ENCODE results near the gene ETV1.

The ETV1 gene

DNA sequence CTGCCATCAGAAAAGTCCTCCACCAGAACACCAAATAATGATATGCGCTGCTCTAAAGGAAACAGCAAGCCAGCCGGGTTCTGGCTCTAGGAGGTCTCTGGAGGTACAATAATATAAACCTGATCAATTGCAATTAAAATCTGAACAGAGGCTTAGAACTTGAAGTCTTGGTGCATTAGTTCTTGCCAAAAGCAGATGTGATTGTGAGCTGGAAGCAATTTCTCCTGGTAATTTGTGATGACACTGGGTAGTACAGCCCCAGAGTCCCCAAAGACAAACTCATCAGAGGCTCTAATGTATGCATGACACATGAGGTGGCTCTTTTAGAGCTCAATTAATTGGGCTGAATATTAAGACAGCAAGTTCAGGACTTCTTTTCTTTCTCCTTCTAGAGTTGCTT is 3.3 kb downstream of the ETV1 start:
- no peak for DNase-seq

DNA sequence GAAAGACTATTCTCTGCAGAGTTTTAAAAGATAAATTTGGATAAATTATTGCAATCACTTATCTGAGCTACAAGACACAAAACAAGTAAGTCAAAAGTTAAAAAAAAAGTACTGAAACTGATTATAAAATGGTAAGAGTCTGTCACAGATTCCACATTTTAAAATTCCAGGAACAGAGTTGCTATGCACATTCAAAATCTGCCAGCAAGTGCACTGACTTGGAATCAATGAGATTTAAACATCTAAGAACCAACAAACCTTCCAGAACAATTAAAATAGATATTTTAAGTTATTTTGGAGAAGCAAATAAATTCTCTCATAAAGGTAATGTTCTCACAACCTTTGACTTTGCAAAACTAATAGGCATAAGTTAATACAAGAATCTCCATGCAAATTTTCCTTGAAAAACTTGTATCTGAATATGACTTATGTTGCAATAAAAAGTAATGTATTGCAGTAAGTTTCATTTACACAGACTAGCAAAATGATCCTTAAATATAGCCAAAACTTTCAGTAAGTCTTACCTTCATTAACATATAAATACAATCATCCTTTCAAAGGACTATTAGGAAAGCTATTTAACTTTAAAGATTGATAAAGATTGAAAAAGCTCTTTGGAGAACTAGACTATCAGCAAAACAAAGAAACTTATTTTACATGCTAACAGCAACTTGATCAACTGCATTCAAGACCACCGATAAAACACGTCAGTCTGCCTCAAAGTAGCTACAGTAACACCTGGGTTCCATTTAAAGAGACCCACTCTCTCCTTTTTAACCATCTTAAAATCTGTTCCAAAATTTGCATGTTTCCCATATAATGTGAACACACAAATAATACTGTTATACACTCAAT is 4.4 kb downstream of the ETV1 start:
- no peak for DNase-seq

DNA sequence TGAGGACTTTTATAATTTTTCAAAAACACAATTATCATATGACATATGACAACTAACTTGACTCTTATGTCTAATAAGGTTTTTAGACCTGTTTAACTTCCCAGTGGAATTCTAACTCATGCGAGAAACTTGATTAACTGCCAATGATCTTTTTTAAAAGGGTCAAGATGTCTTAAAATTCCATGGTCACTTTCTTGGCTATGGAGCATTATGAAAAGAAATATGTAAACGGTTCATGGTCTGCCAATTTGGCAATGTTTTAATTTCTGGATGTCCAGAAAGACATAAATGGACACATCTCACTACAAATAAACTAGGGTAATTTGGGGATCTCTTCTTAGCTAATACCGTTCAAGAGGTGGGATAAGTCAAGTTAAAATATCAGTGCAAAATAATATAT is 5.4 kb downstream of the ETV1 start:
- no peak for DNase-seq

DNA sequence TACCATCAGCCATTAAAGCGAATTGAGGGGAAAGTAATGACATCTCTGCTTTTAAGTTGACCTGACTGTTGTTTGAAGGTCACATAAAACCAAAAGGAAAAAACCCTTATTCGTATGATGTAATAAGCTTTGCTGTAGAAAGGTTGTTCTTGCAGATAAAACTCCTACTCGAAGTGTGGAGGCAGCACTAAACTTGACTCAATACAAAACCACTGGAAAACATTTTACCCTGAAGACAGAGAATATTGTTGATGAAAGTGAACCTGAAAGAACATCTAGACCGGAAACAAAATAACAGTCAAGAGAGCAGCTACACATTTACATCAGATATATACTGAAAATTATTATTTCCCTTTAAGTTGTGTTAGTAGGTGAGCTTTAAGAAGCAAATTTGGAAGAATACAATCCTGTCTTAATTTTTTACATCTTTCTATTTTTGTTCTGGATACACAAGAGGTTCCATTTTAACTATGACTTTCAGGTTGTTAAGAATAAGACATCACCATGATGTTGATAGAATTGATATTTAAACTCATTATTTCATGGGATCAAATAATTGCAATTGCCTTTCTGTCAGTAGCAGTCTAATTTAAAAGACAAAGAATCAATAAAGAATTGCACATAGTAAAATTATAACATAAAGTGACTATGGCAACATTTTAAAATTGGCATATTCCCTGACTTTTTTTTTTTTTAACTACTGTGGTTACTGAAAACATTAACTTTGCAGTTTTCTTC is 6.4 kb downstream of the ETV1 start:
- no peak for DNase-seq

DNA sequence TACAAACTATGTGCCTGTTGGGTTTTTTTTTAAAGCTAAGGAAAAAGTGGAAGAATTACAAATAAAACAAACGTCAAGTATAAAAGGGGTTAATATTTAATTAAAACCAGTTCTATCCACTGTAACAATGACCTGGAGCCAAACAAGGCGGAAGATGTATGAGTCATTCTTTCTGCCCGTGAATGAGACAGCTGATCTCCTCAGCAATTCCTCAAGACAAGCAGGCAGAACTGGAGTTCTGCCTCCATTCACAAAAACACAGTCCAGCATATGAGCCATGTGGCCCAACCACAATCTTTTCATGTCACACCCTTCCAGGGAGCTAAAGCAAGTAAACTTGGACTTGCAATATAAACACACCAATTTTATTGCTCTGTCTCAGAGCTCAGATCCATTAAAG is 8.4 kb downstream of the ETV1 start:
- DNase-seq, result no peak

DNA sequence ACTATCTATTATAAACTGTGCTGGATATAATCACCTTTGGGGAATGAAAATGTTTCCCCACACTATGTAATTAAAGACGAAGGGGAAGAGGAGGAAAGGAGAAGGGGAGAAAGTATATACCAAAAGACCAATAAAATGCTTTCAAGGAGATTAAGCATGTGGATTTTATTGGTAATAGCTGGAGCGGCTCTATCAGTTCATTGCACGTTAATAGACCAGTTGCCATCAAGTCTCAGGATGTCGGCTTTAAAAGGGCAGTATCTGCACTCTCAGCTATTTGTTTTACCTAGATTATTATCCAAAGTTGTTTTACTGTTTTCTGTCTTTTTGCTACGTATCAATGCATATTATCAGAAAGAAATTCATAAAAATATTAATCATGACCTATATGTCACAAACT is 9.0 kb downstream of the ETV1 start:
- DNase-seq, result no peak

DNA sequence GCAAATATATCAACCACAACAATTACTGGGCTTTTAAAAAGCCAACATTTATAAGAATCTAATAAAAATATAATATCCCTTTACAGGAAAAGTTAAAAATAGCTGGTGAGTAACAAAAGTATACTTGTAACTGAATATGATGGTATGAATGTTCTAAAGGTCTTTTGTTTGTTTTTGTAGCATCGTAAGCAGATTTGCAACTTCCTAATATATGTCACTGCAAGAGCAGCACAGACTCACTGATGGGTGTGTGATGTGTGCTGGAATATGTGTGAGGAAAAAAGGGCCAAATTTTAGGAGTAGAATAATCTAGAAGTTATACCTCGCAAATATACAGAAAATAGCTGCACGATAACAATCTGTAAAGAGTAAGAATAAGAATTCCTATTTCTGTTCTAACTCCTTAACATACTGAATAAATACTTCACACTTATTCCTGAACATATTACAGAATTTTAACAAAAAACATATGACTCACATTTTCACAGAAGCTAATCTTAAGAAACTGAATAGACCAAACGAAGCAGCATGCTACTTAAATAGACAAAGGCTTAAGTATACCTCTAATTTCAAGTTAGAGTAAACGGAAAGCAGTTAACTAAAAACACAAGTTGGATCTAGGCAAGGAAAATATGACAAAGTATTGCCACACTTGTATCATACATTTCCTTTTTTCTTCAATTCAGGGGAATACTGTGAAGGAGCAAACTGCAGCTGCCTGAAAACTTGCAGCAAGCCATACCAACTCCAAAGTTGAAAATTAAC is 9.6 kb downstream of the ETV1 start:
- no peak for DNase-seq

DNA sequence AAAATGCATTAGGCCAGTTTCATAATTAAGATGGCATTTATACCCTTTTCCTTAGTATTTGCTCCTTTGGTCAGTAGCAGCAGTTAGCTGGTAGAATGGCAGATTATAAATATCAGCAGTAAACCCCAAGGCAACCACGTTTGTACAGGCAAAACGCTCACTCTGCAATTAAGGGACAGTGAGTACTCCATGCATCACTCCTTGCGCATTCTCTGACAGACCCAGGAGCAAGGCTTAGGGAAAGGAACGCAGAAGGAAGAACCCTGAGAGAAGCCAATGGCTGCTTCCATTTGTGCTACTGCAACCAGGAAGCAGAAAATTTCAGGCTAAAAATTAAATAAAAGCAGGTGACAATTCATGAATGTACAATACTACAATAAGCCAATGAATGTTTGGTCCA is 12.9 kb downstream of the ETV1 start:
- DNase-seq, result no peak

DNA sequence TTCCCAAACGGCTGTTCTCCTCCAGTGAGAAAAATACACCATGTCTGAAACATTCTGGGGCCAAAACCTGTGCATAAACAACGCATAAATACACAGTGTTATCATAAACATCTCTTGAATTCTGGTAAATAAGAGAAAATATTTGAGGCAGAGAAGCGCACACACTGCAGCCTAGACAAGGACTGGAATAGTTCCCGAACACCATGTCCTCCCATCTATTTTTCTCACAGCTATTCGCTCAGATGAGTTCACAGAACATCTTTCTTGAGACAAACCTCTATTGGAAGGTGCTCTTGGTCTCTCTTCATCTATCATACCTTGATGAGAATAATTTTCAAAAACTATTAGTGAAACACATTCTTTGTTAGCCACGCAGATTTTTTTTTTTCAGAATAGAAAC is 24.4 kb downstream of the ETV1 start:
- no peak for DNase-seq

DNA sequence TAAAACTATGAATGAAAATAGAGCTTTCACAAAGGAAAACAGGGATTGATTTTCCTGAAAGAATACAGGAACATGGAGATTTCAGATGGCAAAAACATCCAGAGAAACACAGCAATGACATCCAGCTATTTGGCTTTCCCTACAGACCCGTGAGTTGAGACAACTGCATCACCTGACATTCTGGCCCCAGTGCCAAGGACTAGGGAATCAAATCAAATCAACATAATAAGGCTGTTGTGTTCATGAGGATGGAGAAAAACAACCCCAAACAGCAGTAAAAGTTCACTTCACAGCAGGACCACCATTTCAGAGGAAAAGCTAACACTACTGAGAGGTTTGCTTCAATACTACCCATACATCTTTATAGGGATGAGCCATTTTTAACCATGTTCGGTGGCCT is 25.5 kb downstream of the ETV1 start:
- no peak for DNase-seq

DNA sequence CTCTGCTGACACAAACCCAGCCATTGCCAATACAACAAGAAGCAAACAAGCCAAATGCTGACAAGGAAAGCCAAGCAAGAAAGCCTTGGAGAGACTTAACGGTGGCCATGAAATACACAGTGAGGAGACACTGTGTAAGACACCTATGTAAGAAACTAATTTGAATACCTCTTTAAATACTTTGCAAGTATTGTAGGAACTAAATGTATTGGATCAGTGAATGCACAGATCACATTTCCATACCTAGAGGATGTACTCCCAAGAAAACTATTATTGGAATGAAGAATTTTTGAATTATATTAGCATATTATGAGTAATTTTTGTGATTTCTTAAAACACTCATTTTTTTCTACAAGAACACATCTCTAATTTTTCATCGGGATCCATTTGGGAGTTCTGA is 34.0 kb downstream of the ETV1 start:
- DNase-seq, result no peak

DNA sequence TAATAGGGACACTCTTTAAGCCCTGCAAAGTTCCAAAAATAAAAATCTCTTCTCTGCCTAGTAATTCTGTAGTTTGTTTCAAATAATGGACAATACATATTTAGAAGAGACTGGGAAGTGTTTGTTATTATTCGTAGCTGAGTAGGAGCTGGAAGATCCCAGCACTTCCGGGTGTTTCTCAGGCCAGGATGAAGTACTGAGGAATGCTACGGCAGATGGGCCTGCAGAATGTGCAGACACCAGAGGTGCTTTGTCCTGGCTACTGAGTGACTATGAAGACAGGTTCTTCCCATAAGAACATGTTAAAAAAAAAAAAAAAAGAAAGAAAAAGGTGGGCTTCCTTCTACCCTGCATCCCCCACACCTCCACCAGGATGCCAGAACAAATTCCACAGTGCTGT is 36.1 kb downstream of the ETV1 start:
- no peak for DNase-seq

DNA sequence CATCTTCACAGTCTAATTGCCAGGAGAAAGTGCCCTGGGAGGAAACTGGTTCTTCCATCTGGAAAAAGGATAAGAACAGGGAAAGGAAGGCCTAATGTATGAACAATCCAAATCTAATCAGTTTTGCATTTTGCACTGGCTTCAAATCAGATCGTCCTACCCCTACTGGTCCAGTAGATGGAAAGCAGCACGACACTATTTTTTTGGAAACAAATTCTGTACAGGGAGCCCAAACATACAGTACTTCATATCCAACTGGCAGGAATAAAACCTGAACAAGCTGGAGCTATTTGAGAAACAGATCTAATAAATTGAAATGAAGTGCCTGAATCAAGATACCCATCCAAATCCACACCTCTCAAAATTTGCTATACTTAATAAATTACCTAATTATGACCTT is 36.5 kb downstream of the ETV1 start:
- no peak for DNase-seq

DNA sequence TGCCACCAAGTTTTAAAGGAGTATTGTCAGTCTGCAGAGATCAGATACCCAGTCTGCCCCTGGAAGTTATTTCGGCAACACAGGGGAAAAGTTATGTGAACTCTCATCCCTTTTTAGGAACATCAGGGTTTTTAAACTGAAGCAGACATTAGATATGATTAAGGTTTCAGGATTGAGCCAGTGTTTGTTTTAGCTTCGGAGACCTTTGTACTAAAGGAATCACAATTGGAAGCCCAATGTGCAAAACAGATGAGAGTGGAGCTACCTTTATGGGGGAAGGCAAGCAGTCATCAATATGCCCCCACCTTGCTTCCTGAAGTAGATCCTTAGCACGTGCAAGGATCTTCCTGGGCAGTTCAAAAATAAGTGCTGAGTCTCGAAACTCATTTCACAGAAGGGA is 39.5 kb downstream of the ETV1 start:
- DNase-seq, result no peak

DNA sequence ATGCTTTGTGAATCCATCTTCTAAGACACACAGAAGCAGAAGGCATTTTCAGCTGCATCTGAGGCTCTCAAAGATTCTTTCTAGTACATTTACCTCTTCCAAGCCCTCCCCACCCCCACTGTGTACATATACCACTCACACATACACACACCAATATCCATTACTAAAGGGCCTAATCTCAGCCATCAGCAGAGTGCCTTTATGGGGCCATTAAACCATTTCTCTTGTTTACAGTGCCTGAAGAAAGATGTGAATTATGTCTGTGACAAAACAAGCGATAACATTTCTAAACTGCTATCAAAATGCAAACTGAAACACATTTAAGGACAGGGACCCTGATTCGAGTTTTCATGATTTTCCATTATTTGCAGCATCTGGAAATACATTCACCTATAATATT is 40.0 kb downstream of the ETV1 start:
- no peak for DNase-seq

DNA sequence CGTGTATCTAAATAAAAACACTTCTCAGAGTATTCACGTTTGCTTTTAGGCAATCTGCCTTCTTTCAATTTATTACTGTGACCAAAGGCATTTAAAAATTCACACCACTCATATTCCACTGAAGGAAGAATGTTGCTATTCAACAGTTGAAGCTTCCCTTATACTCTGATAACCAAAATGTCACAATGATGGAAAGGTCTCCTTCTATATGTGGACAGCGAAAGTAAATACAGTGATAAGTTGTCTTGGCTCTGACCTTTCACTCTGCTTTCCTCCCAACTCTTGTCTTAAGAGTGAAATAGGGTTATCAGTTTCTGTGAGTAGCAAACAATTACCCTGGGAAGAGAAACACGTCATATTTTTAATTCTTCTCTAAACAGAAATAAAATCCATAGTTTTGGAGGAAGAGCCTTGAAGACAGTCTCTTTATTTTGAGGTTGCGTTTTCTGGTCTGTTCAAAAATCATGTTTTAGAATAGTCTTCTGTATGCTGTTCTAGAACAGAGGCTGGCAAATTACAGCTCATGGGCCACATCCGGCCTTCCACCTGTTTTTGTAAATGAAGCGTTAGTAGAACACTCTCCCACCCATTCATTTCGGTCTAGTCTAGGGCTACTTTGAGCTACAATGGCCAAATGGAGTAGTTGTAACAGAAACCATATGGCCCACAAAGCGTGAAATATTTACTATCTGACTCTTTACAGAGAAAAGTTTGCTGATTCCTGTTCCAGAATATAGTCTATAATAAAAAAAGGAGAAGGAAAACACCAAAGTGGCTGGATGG is 41.3 kb downstream of the ETV1 start:
- DNase-seq, result no peak

DNA sequence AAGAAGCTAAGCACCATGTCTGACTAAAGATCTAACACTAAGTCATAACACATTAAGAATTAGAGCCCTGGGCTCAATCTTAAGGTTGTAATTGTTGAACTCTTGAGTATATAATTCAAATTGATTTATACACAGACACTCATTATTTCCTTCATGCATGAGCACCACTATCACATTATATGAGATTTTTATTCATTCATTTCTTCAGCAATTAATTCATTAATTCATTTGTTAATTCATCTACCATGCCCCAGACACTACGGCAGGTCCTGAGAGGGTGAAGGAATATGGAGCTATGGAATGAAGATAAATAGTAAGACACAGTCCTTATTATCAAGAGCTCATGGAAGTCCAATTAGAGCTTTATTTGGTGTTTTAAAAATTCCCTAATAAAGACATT is 41.9 kb downstream of the ETV1 start:
- no peak for DNase-seq

DNA sequence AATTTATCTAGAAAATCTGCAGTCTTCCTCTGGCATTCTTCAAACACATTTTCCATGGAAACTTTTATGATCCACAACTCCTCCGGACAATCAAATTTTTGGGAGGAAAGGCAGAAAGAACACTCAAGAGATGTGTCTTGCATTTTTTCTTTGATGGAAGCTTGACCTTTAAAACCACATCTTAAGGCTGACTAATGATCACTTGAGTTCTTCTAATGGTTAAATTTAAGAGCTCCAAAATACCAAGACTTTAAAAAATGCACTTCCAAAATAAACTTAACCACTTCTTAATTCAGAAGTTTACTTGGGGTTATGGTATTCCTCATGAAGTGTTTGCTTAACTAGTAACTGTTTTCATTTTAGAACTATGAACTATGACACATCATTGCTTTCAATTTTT is 43.3 kb downstream of the ETV1 start:
- DNase-seq, result no peak

DNA sequence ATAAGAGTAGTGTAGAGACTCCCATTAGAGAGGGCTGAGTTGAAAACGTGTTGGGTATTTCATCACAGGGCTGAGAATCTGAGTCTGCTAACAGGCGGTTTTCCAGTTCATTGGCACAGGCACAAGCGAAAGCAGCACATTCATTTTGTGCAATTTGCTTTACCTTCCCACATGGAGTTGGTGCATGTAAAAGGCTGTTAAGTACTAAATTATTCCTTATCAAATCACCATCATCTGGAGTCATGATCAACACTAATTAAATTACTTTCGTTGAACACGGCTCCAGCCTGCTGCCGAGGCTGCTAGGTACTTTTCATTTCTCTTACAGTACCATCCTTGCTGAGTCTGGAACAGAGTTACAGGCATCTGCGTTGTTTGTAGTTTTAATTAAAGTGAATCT is 43.8 kb downstream of the ETV1 start:
- no peak for DNase-seq

DNA sequence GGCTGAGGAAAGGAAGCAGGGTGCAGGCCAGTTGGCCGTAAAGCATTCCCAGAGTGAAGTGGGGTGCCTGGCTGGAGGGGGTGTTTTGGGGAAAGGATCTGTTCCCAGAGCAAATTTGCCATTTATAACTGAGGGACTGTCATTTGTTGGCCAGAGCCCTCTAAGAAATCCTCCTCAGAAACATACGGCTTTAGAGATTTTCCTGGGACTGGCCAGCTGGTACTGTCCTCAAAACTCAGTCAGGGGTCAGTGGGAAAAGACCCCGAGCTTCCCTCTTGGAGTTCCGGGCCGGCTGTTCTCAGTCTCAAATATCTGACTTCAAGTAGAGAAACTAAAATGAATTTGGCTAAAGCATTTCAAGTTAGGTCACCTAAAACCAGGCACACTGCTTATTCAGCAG is 55.9 kb downstream of the ETV1 start:
- no peak for DNase-seq

DNA sequence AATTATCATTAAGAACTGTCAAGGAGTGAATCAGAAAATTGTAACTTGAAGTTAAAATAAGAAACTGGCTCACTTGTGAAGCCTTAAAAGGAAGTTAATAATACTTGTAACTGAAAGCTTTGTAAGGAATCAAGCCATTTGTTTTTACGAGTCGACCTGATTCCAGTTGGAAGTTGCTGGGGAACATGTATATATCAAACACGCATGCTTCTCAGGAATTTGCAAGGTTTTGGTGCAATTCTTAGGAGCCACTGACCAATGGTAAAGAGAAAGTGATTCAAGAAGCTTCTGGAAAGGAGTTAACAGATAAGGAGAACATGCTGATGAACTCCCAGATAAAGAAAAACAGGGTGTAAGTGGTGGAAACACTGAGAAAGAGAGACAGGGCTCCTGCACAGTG is 56.4 kb downstream of the ETV1 start:
- DNase-seq, result no peak

DNA sequence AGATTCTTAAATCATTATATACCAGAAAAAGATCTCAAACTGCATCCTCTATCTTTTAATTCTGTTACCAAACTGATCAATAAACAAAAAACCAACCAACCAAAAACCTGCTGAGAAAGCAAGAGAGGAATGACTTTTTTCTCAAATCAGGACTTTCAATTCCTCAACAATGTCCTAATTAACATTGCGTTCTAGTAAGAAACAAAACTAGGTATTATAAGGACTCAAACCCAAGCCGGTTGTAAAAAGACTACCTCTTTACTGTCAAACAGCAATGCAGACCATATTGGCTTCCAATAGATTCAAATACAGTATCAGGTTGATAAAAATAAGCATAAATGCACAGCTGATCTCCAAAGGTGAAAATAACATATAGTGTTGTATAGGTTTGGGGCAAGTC is 57.3 kb downstream of the ETV1 start:
- DNase-seq, result no peak

DNA sequence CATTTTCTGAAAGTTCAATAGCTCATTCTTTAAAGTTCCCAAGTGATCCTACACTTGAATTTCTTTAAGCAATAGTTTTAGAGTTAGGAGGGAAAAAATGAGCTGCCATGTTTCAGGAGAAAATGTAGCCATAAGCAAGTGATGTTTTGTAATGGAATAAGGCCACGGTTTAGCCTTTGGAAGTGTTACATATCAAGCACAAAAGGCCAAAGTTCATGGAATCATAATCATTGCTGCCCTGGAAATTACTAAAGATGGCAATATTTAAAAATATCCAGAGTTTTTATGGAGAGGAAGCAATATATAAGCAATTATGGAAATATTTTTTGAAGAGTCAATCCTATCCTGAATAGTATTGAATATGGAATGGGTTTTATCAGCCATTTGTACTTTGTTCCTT is 68.4 kb downstream of the ETV1 start:
- DNase-seq, result no peak

Data from CD4-positive, alpha-beta T cell treated with Interferon alpha-2 for 1 hour (primary cell).